Esophagus muscularis mucosa (tissue), 3 donors: ENCODE results near the gene TRPV4.

Experiments
- POLR2A ChIP-seq: fragments of 450-650 bp; IDR thresholded peaks from one replicate; pipeline ENCODE4 v1.6.1; 2017; ENCODE audit warnings: antibody characterized with exemption, moderate library complexity, mild to moderate bottlenecking, low read depth
- POLR2AphosphoS5 ChIP-seq, 2 donors: sonication (generic); formaldehyde crosslinking; IDR thresholded peaks; one replicate each; pipeline ENCODE4 v1.6.1; 2017; ENCODE audit warnings: antibody characterized with exemption in 2 of 2
- TF ChIP-seq, protein P1 (sequence below), 3 experiments: fragments of 200-600 bp in 2 of 3; fragments of 450-650 bp in 1 of 3; sonication (generic) in 2 of 3; IDR thresholded peaks; one replicate each; pipeline ENCODE4 v1.5.1; 2017 to 2019; ENCODE audit warnings: antibody characterized with exemption in 3 of 3, mild to moderate bottlenecking in 2 of 3, moderate library complexity in 1 of 3

DNA sequence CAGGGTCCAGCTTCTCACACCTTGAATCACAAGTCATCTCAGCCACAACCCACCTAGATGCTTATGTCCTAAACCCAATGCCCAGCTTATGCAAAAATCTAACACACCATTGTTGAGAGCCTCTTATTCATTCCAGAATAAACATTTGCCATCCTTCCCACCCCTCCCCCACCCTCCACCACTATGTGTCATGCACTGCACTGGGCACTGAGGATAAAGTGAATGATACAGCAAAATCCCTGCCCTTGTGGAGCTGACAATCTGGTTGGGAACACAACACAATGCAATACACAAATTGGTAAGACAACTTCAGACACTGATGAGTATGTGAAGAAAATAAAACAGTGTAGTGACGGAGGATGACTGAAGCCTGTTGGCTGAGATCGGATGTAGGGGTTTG is 48.6 kb upstream of the TRPV4 start:
- no peak for TF ChIP-seq POLR2A
- no peak for TF ChIP-seq POLR2AphosphoS5 (IDR thresholded peaks at IDR 0.05)
- TF ChIP-seq, protein P1, sequence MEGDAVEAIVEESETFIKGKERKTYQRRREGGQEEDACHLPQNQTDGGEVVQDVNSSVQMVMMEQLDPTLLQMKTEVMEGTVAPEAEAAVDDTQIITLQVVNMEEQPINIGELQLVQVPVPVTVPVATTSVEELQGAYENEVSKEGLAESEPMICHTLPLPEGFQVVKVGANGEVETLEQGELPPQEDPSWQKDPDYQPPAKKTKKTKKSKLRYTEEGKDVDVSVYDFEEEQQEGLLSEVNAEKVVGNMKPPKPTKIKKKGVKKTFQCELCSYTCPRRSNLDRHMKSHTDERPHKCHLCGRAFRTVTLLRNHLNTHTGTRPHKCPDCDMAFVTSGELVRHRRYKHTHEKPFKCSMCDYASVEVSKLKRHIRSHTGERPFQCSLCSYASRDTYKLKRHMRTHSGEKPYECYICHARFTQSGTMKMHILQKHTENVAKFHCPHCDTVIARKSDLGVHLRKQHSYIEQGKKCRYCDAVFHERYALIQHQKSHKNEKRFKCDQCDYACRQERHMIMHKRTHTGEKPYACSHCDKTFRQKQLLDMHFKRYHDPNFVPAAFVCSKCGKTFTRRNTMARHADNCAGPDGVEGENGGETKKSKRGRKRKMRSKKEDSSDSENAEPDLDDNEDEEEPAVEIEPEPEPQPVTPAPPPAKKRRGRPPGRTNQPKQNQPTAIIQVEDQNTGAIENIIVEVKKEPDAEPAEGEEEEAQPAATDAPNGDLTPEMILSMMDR (IDR thresholded peaks at IDR 0.05): no peak
